ENCODE data around the gene CSNK1G3. TPM values are rescaled to one million over a fixed set of nuclear protein-coding genes. Genes with fewer than 3 reads are reported as not detected.

CSNK1G3 gene
- total and polyA plus RNA-seq, 2 experiments from 2014 or later = 19.6 to 65.1 TPM

DNA sequence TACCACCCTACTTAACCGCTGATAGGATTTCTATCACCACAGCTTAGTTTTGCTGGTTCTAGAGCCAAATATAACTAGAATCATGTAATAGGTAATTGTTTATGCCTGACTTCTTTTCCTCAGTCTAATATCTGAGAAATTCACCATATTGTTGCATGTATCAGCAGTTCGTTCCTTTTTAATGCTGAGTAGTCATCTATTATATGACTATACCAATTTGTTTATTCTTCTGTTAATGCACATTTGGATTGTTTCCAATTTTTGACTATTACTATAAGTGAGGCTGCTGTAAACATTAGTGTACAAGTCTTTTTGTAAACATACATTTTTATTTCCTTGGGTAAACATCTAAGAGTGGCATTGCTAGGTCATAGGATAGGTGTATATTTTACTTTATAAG is 25.9 kb downstream of the CSNK1G3 start:
- DNase-seq (ENCODE audit: low spot score) = no peak
- Mint-ChIP-seq H3K9me3 (no peaks in the 10 kb centered on the region), H3K4me1 (peaks cover 21% of the 10 kb centered on the region), H3K4me3 (no peak overlapping the region), H3K36me3 (ENCODE audit: low read depth) (no peaks in the 10 kb centered on the region), H3K27ac (no peak overlapping the region; the same call in 1 of the 2 replicates), H3K27me3 (ENCODE audit: insufficient read depth, low read depth, poor library complexity) (peaks cover 3% of the 10 kb centered on the region)
- no peak overlapping the region for H3K4me3 ChIP-seq
- no peaks in the 10 kb centered on the region for H3K27me3 ChIP-seq (ENCODE audit: insufficient read depth)
- peaks cover 12% of the 10 kb centered on the region; the same call in 1 of the 2 replicates for H4K20me1 ChIP-seq (replicated peaks; ENCODE audit: insufficient read depth)
- H3K79me2 ChIP-seq (replicated peaks; ENCODE audit: insufficient read depth) = peaks cover 100% of the 10 kb centered on the region
- H3F3A ChIP-seq (replicated peaks; ENCODE audit: low read depth) = no peaks in the 10 kb centered on the region
- no peak overlapping the region for H2AFZ ChIP-seq
- ATAC-seq = no peak
- H3K36me3 ChIP-seq (ENCODE audit: insufficient read depth) = no peaks in the 10 kb centered on the region
- H3K9me2 ChIP-seq (ENCODE audit: insufficient read depth) = no peaks in the 10 kb centered on the region
- TF ChIP-seq, protein P1, sequence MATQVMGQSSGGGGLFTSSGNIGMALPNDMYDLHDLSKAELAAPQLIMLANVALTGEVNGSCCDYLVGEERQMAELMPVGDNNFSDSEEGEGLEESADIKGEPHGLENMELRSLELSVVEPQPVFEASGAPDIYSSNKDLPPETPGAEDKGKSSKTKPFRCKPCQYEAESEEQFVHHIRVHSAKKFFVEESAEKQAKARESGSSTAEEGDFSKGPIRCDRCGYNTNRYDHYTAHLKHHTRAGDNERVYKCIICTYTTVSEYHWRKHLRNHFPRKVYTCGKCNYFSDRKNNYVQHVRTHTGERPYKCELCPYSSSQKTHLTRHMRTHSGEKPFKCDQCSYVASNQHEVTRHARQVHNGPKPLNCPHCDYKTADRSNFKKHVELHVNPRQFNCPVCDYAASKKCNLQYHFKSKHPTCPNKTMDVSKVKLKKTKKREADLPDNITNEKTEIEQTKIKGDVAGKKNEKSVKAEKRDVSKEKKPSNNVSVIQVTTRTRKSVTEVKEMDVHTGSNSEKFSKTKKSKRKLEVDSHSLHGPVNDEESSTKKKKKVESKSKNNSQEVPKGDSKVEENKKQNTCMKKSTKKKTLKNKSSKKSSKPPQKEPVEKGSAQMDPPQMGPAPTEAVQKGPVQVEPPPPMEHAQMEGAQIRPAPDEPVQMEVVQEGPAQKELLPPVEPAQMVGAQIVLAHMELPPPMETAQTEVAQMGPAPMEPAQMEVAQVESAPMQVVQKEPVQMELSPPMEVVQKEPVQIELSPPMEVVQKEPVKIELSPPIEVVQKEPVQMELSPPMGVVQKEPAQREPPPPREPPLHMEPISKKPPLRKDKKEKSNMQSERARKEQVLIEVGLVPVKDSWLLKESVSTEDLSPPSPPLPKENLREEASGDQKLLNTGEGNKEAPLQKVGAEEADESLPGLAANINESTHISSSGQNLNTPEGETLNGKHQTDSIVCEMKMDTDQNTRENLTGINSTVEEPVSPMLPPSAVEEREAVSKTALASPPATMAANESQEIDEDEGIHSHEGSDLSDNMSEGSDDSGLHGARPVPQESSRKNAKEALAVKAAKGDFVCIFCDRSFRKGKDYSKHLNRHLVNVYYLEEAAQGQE (IDR thresholded peaks at IDR 0.05; ENCODE audit: unreplicated experiment) = no peak
- TF ChIP-seq ZNF114 (CRISPR knock-in tag; IDR thresholded peaks at IDR 0.05) (no peak), EZH2 (IDR thresholded peaks at IDR 0.05; ENCODE audit: low read depth, unreplicated experiment) (no peak), EZH2phosphoT487 (IDR thresholded peaks at IDR 0.05; ENCODE audit: unreplicated experiment) (no peak), ZNF331 (CRISPR knock-in tag; IDR thresholded peaks at IDR 0.05; ENCODE audit: low read depth) (no peak), CREB1 (CRISPR knock-in tag; IDR thresholded peaks at IDR 0.05; ENCODE audit: low read depth) (no peak), NANOG (IDR thresholded peaks at IDR 0.05; ENCODE audit: borderline replicate concordance) (no peak), POLR2AphosphoS5 (IDR thresholded peaks at IDR 0.05; ENCODE audit: low read depth) (no peak), JUNB (IDR thresholded peaks at IDR 0.05; ENCODE audit: unreplicated experiment) (no peak), STAT1 (IDR thresholded peaks at IDR 0.05; ENCODE audit: unreplicated experiment) (no peak)
- TF ChIP-seq, protein P2, sequence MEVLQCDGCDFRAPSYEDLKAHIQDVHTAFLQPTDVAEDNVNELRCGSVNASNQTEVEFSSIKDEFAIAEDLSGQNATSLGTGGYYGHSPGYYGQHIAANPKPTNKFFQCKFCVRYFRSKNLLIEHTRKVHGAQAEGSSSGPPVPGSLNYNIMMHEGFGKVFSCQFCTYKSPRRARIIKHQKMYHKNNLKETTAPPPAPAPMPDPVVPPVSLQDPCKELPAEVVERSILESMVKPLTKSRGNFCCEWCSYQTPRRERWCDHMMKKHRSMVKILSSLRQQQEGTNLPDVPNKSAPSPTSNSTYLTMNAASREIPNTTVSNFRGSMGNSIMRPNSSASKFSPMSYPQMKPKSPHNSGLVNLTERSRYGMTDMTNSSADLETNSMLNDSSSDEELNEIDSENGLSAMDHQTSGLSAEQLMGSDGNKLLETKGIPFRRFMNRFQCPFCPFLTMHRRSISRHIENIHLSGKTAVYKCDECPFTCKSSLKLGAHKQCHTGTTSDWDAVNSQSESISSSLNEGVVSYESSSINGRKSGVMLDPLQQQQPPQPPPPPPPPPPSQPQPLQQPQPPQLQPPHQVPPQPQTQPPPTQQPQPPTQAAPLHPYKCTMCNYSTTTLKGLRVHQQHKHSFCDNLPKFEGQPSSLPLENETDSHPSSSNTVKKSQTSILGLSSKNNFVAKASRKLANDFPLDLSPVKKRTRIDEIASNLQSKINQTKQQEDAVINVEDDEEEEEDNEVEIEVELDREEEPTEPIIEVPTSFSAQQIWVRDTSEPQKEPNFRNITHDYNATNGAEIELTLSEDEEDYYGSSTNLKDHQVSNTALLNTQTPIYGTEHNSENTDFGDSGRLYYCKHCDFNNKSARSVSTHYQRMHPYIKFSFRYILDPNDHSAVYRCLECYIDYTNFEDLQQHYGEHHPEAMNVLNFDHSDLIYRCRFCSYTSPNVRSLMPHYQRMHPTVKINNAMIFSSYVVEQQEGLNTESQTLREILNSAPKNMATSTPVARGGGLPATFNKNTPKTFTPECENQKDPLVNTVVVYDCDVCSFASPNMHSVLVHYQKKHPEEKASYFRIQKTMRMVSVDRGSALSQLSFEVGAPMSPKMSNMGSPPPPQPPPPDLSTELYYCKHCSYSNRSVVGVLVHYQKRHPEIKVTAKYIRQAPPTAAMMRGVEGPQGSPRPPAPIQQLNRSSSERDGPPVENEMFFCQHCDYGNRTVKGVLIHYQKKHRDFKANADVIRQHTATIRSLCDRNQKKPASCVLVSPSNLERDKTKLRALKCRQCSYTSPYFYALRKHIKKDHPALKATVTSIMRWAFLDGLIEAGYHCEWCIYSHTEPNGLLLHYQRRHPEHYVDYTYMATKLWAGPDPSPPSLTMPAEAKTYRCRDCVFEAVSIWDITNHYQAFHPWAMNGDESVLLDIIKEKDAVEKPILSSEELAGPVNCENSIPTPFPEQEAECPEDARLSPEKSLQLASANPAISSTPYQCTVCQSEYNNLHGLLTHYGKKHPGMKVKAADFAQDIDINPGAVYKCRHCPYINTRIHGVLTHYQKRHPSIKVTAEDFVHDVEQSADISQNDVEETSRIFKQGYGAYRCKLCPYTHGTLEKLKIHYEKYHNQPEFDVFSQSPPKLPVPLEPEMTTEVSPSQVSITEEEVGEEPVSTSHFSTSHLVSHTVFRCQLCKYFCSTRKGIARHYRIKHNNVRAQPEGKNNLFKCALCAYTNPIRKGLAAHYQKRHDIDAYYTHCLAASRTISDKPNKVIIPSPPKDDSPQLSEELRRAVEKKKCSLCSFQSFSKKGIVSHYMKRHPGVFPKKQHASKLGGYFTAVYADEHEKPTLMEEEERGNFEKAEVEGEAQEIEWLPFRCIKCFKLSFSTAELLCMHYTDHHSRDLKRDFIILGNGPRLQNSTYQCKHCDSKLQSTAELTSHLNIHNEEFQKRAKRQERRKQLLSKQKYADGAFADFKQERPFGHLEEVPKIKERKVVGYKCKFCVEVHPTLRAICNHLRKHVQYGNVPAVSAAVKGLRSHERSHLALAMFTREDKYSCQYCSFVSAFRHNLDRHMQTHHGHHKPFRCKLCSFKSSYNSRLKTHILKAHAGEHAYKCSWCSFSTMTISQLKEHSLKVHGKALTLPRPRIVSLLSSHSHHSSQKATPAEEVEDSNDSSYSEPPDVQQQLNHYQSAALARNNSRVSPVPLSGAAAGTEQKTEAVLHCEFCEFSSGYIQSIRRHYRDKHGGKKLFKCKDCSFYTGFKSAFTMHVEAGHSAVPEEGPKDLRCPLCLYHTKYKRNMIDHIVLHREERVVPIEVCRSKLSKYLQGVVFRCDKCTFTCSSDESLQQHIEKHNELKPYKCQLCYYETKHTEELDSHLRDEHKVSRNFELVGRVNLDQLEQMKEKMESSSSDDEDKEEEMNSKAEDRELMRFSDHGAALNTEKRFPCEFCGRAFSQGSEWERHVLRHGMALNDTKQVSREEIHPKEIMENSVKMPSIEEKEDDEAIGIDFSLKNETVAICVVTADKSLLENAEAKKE (CRISPR knock-in tag; IDR thresholded peaks at IDR 0.05) = no peak
- TF ChIP-seq, protein P3, sequence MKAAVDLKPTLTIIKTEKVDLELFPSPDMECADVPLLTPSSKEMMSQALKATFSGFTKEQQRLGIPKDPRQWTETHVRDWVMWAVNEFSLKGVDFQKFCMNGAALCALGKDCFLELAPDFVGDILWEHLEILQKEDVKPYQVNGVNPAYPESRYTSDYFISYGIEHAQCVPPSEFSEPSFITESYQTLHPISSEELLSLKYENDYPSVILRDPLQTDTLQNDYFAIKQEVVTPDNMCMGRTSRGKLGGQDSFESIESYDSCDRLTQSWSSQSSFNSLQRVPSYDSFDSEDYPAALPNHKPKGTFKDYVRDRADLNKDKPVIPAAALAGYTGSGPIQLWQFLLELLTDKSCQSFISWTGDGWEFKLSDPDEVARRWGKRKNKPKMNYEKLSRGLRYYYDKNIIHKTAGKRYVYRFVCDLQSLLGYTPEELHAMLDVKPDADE (IDR thresholded peaks at IDR 0.05) = no peak
- TF ChIP-seq, protein P4, sequence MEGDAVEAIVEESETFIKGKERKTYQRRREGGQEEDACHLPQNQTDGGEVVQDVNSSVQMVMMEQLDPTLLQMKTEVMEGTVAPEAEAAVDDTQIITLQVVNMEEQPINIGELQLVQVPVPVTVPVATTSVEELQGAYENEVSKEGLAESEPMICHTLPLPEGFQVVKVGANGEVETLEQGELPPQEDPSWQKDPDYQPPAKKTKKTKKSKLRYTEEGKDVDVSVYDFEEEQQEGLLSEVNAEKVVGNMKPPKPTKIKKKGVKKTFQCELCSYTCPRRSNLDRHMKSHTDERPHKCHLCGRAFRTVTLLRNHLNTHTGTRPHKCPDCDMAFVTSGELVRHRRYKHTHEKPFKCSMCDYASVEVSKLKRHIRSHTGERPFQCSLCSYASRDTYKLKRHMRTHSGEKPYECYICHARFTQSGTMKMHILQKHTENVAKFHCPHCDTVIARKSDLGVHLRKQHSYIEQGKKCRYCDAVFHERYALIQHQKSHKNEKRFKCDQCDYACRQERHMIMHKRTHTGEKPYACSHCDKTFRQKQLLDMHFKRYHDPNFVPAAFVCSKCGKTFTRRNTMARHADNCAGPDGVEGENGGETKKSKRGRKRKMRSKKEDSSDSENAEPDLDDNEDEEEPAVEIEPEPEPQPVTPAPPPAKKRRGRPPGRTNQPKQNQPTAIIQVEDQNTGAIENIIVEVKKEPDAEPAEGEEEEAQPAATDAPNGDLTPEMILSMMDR (conservative IDR thresholded peaks at IDR 0.05; ENCODE audit: low read depth in 2 of 2) = no peak
- H3K4me1 ChIP-seq (ENCODE audit: insufficient read depth) = no peaks in the 10 kb centered on the region; the same call in 1 of the 2 replicates
- no peak overlapping the region for H3K4me2 ChIP-seq
- no peak overlapping the region for H3K27ac ChIP-seq (ENCODE audit: low read depth)
